IMR-90 (cell line): ENCODE measurements around the gene IARS2. TPM values are rescaled to one million over a fixed set of nuclear protein-coding genes. Genes with fewer than 3 reads are reported as not detected.

Experiments used
- ATAC-seq: fragments of 200-7000 bp; cut with Tn5 transposase; 2 replicates; pipeline ENCODE4 v1.9.1; 2020; ENCODE audit warnings: low read depth, mild to moderate bottlenecking, moderate library complexity
- BruUV-seq: library from RNA; stranded (reverse); fragments of 400-500 nt; replicated peaks from 2 replicates; lab custom pipeline; 2021; lab: Mats Ljungman, UMichigan
- CTCF ChIA-PET: fragments of 300-600 bp; formaldehyde crosslinking; extraction: SDS; loops from one replicate; lab custom pipeline; 2021; ENCODE audit warnings: antibody characterized with exemption; lab: Yijun Ruan, JAX
- POLR2A ChIA-PET: fragments of 300-600 bp; sonication (Branson Sonifier 250); formaldehyde crosslinking; loops from one replicate; lab custom pipeline; 2022; ENCODE audit warnings: antibody characterized with exemption; ENCODE audit not compliant: unreplicated experiment; lab: Charles Lee
- DNase-seq: peaks from one replicate; pipeline ENCODE4 v3.0.0; 2013
- H2AFZ ChIP-seq: replicated peaks from 2 replicates; pipeline ENCODE3; 2013; ENCODE audit warnings: low read length, mild to moderate bottlenecking; ENCODE audit not compliant: poor library complexity
- H2AK5ac ChIP-seq: 2 replicates; pipeline ENCODE4 v1.6.1; 2013; ENCODE audit warnings: low read depth, low read length, inconsistent platforms
- H2AK9ac ChIP-seq: replicated peaks from 2 replicates; pipeline ENCODE3; 2013; ENCODE audit warnings: mild to moderate bottlenecking, low read depth, low read length, moderate library complexity; ENCODE audit not compliant: poor library complexity
- H2BK120ac ChIP-seq: 2 replicates; pipeline ENCODE4 v1.6.1; 2013; ENCODE audit warnings: low read depth, low read length, inconsistent platforms
- H2BK15ac ChIP-seq: 3 replicates; pipeline ENCODE4 v1.6.1; 2013; ENCODE audit warnings: low read depth, low read length, inconsistent platforms
- H2BK20ac ChIP-seq: 2 replicates; pipeline ENCODE4 v1.6.1; 2013; ENCODE audit warnings: low read depth, mild to moderate bottlenecking, inconsistent platforms, low read length, moderate library complexity
- H2BK5ac ChIP-seq: 2 replicates; pipeline ENCODE4 v1.6.1; 2013; ENCODE audit warnings: mild to moderate bottlenecking, low read depth, low read length, inconsistent platforms; ENCODE audit not compliant: poor library complexity, severe bottlenecking
- H3K14ac ChIP-seq: replicated peaks from 2 replicates; pipeline ENCODE4 v1.6.1; 2013; ENCODE audit warnings: low read depth, low read length, inconsistent platforms
- H3K18ac ChIP-seq: 2 replicates; pipeline ENCODE4 v1.6.1; 2013; ENCODE audit warnings: low read depth, low read length, control low read depth
- H3K23ac ChIP-seq: 2 replicates; pipeline ENCODE4 v1.6.1; 2013; ENCODE audit warnings: low read depth, low read length, inconsistent platforms
- H3K27ac ChIP-seq: 2 replicates; pipeline ENCODE4 v1.5.1; 2013; ENCODE audit warnings: mild to moderate bottlenecking, control low read depth, low read length; ENCODE audit not compliant: insufficient read depth
- H3K27me3 ChIP-seq: 2 replicates; pipeline ENCODE4 v1.6.1; 2013; ENCODE audit warnings: low read length; ENCODE audit not compliant: control insufficient read depth, insufficient read depth
- H3K36me3 ChIP-seq: 2 replicates; pipeline ENCODE4 v1.6.1; 2013; ENCODE audit warnings: low read length, mixed read lengths; ENCODE audit not compliant: control insufficient read depth, insufficient read depth
- H3K4ac ChIP-seq: 2 replicates; pipeline ENCODE4 v1.6.1; 2013; ENCODE audit warnings: low read depth, low read length, inconsistent platforms
- H3K4me1 ChIP-seq: 2 replicates; pipeline ENCODE4 v1.6.1; 2013; ENCODE audit warnings: low read length, mixed read lengths; ENCODE audit not compliant: control insufficient read depth, insufficient read depth
- H3K4me2 ChIP-seq: 2 replicates; pipeline ENCODE4 v1.6.1; 2013; ENCODE audit warnings: low read depth, mild to moderate bottlenecking, control low read depth, low read length, moderate library complexity
- H3K4me3 ChIP-seq: 2 replicates; pipeline ENCODE4 v1.5.1; 2013; ENCODE audit warnings: low read depth, mild to moderate bottlenecking, control low read depth, low read length, moderate library complexity; ENCODE audit not compliant: insufficient read depth
- H3K56ac ChIP-seq: 2 replicates; pipeline ENCODE4 v1.6.1; 2013; ENCODE audit warnings: low read length, inconsistent platforms; ENCODE audit not compliant: insufficient read depth; ENCODE audit errors: extremely low read depth
- H3K79me1 ChIP-seq, 2 experiments: 2 replicates each; pipeline ENCODE4 v1.6.1; 2013; ENCODE audit warnings: low read length in 2 of 2, inconsistent platforms in 1 of 2, low read depth in 1 of 2
- H3K9ac ChIP-seq: 2 replicates; pipeline ENCODE4 v1.6.1; 2013; ENCODE audit warnings: low read depth, low read length, control low read depth
- H3K9me1 ChIP-seq: 2 replicates; pipeline ENCODE4 v1.6.1; 2013; ENCODE audit warnings: low read length, inconsistent platforms; ENCODE audit not compliant: insufficient read depth
- H3K9me3 ChIP-seq: 2 replicates; pipeline ENCODE4 v1.6.1; 2013; ENCODE audit warnings: low read length; ENCODE audit not compliant: control insufficient read depth, insufficient read depth
- H4K20me1 ChIP-seq: 2 replicates; pipeline ENCODE4 v1.6.1; 2013; ENCODE audit warnings: low read length, inconsistent platforms; ENCODE audit not compliant: insufficient read depth
- H4K5ac ChIP-seq: 2 replicates; pipeline ENCODE4 v1.6.1; 2013; ENCODE audit warnings: mild to moderate bottlenecking, low read depth, low read length, control low read depth
- H4K8ac ChIP-seq, 2 experiments: 2 replicates each; pipeline ENCODE4 v1.6.1; 2013; ENCODE audit warnings: low read depth in 2 of 2, low read length in 2 of 2, control low read depth in 1 of 2, inconsistent platforms in 1 of 2
- H4K91ac ChIP-seq: 2 replicates; pipeline ENCODE4 v1.6.1; 2013; ENCODE audit warnings: low read depth, low read length, inconsistent platforms; ENCODE audit not compliant: insufficient read depth
- BHLHE40 ChIP-seq: fragments of 150-350 bp; IDR thresholded peaks from 2 replicates; pipeline ENCODE4 v1.6.1; 2016; ENCODE audit warnings: mild to moderate bottlenecking, low read depth, low read length
- CEBPB ChIP-seq: IDR thresholded peaks from 2 replicates; pipeline ENCODE4 v1.6.1; 2012; ENCODE audit warnings: low read depth, low read length, improper control_type of control experiment
- CHD1 ChIP-seq: IDR thresholded peaks from 2 replicates; pipeline ENCODE4 v1.6.1; 2012; ENCODE audit warnings: low read depth, low read length, improper control_type of control experiment
- CTCF ChIP-seq: conservative IDR thresholded peaks from 2 replicates; pipeline ENCODE4 v1.5.1; 2012; ENCODE audit warnings: mild to moderate bottlenecking, low read depth, low read length, improper control_type of control experiment
- ELK1 ChIP-seq: fragments of 150-350 bp; IDR thresholded peaks from 2 replicates; pipeline ENCODE4 v1.6.1; 2016; ENCODE audit warnings: low read depth, mild to moderate bottlenecking, low read length, moderate library complexity, borderline replicate concordance
- FOS ChIP-seq: fragments of 150-350 bp; IDR thresholded peaks from 2 replicates; pipeline ENCODE4 v1.6.1; 2016; ENCODE audit warnings: low read depth, low read length
- MAFK ChIP-seq: IDR thresholded peaks from 2 replicates; pipeline ENCODE4 v1.6.1; 2012; ENCODE audit warnings: low read depth, low read length, improper control_type of control experiment
- MAZ ChIP-seq: IDR thresholded peaks from 2 replicates; pipeline ENCODE4 v1.6.1; 2012; ENCODE audit warnings: low read depth, mild to moderate bottlenecking, low read length, improper control_type of control experiment, moderate library complexity, borderline replicate concordance
- MXI1 ChIP-seq: IDR thresholded peaks from 2 replicates; pipeline ENCODE4 v1.6.1; 2012; ENCODE audit warnings: low read depth, mild to moderate bottlenecking, low read length, moderate library complexity, borderline replicate concordance
- NFE2L2 ChIP-seq: fragments of 150-350 bp; IDR thresholded peaks from 2 replicates; pipeline ENCODE4 v1.6.1; 2016; ENCODE audit warnings: low read depth, mild to moderate bottlenecking, low read length
- POLR2A ChIP-seq: IDR thresholded peaks from 2 replicates; pipeline ENCODE4 v1.6.1; 2012; ENCODE audit warnings: mild to moderate bottlenecking, low read depth, low read length
- RAD21 ChIP-seq: IDR thresholded peaks from 2 replicates; pipeline ENCODE4 v1.6.1; 2012; ENCODE audit warnings: low read length, improper control_type of control experiment
- RCOR1 ChIP-seq: IDR thresholded peaks from 2 replicates; pipeline ENCODE4 v1.6.1; 2012; ENCODE audit warnings: mild to moderate bottlenecking, low read length, improper control_type of control experiment; ENCODE audit not compliant: insufficient replicate concordance
- RFX5 ChIP-seq: IDR thresholded peaks from 2 replicates; pipeline ENCODE4 v1.8.0; 2012; ENCODE audit warnings: low read depth, mild to moderate bottlenecking, low read length, moderate library complexity
- SMC3 ChIP-seq: fragments of 150-350 bp; IDR thresholded peaks from 2 replicates; pipeline ENCODE4 v1.6.1; 2016; ENCODE audit warnings: low read depth, mild to moderate bottlenecking, antibody characterized with exemption, low read length, moderate library complexity
- USF2 ChIP-seq: fragments of 150-350 bp; IDR thresholded peaks from 2 replicates; pipeline ENCODE4 v1.6.1; 2017; ENCODE audit warnings: mild to moderate bottlenecking, antibody characterized with exemption, low read length, low read depth
- WGBS, 2 experiments: methylation state at CpG; one replicate each; pipeline versions ENCODE4 v1.1.5 to v1.1.7; 2013; ENCODE audit warnings: missing lambda C conversion rate in 2 of 2; ENCODE audit not compliant: insufficient read length in 1 of 2; ENCODE audit errors: extremely low coverage in 2 of 2; 5-methylcytosine and 5-hydroxymethylcytosine counted together
- dilution Hi-C: fragments of 300-500 bp; cut with HindIII; formaldehyde crosslinking; loops from one replicate; pipeline ENCODE4 v1.14.3; 2018; ENCODE audit warnings: low sequenced_read_pairs; ENCODE audit not compliant: unreplicated experiment
- in situ Hi-C: fragments of 300-500 bp; cut with MboI; formaldehyde crosslinking; loops from 3 replicates; pipeline ENCODE4 v1.14.3; 2019; ENCODE audit warnings: low sequenced_read_pairs, inconsistent platforms, mixed read lengths
- intact Hi-C: fragments of 100-400 bp; cut with micrococcal nuclease; formaldehyde crosslinking; loops from 2 replicates; pipeline ENCODE4 v1.10.0; 2022
- polyA plus RNA-seq, 3 experiments: library from polyadenylated mRNA; depleted of rRNA; stranded (reverse); fragments of >200 nt; gene quantifications; 2 replicates each; pipeline ENCODE4 v1.2.3, GENCODE V29; 2012; ENCODE audit warnings: low replicate concordance in 1 of 3
- total RNA-seq: library from RNA; depleted of rRNA; stranded (reverse); fragments of >200 nt; gene quantifications from 2 replicates; pipeline ENCODE4 v1.2.3, GENCODE V29; 2012

Gene IARS2
- total and polyA plus RNA-seq, 2 of the 4 experiments (the other 2 are of a cell fraction) = 34.8 to 77.4 TPM

- CTCF ChIA-PET = no interaction called here
- Histone ChIP-seq H2AFZ (no peak overlapping the region), H4K91ac (no peak overlapping the region), H4K5ac (no peak overlapping the region), H3K79me1 (no peaks in the 10 kb centered on the region), H3K14ac (no peak overlapping the region), H3K27me3 (no peaks in the 10 kb centered on the region), H4K8ac (no peak overlapping the region), H3K4ac (no peak overlapping the region), H3K23ac (no peak overlapping the region), H2BK20ac (no peak overlapping the region), H3K18ac (no peak overlapping the region), H3K9me1 (no peaks in the 10 kb centered on the region), H2AK5ac (no peak overlapping the region), H4K20me1 (no peaks in the 10 kb centered on the region), H3K9me3 (no peaks in the 10 kb centered on the region), H2AK9ac (no peak overlapping the region), H2BK120ac (no peak overlapping the region), H2BK5ac (no peak overlapping the region), H3K36me3 (peaks cover 28% of the 10 kb centered on the region), H3K27ac (no peak overlapping the region), H3K4me2 (no peak overlapping the region), H3K4me1 (no peaks in the 10 kb centered on the region), H3K4me3 (no peak overlapping the region), H3K56ac (no peak overlapping the region), H3K9ac (no peak overlapping the region), H2BK15ac (no peak overlapping the region)
- DNase-seq (no peak), ATAC-seq (no peak)
- no CpG with 5 or more reads among the region's 6 CpGs for WGBS, 2 experiments
- no peak for TF ChIP-seq SMC3
- TF ChIP-seq FOS = no peak
- TF ChIP-seq MXI1 = no peak
- TF ChIP-seq CEBPB = no peak
- no peak for TF ChIP-seq ELK1
- no peak for TF ChIP-seq USF2
- TF ChIP-seq RFX5 = no peak
- no peak for TF ChIP-seq BHLHE40
- no peak for TF ChIP-seq CHD1
- TF ChIP-seq MAFK = no peak
- TF ChIP-seq POLR2A = no peak
- TF ChIP-seq CTCF = no peak
- no peak for TF ChIP-seq RAD21
- no peak for TF ChIP-seq RCOR1
- TF ChIP-seq MAZ = no peak
- no peak for TF ChIP-seq NFE2L2
- dilution Hi-C loops = no loop called here
- in situ Hi-C loops = no loop called here
- intact Hi-C loops = no loop called here
- no TSS peak for BruUV-seq
- POLR2A ChIA-PET = no interaction called here
Observed at GRCh38 chr1:220139966-220140365, 46.0 kb downstream of the IARS2 start.
